Gastrocnemius medialis (tissue), 4 donors: ENCODE data around the gene NPAS3. TPM values are rescaled to one million over a fixed set of nuclear protein-coding genes. Genes with fewer than 3 reads are reported as not detected.
A peak's percentile ranks its signal among the peaks of the same experiment; 100 is the strongest.

Experiments
- ATAC-seq, 2 donors: fragments of 150-250 bp; one replicate each; pipeline ENCODE4 v1.9.1; 2016
- DNase-seq, 2 donors: peaks; one replicate each; pipeline ENCODE4 v3.0.0-alpha.2; 2019
- H3K27ac ChIP-seq, 4 donors: fragments of 200-600 bp; sonication (generic); 1 replicate in 1 of 4; 2 replicates in 3 of 4; pipeline ENCODE4 v1.5.1; 2016 to 2018; ENCODE audit warnings: mild to moderate bottlenecking in 2 of 4, moderate library complexity in 1 of 4
- H3K27me3 ChIP-seq, 3 donors: fragments of 200-600 bp; sonication (generic) in 2 of 3; 1 replicate in 1 of 3; 2 replicates in 2 of 3; pipeline versions ENCODE4 v1.5.1 to v1.6.0; 2016 to 2019; ENCODE audit warnings: mild to moderate bottlenecking in 1 of 3, moderate library complexity in 1 of 3
- H3K36me3 ChIP-seq, 2 donors: fragments of 200-600 bp; sonication (generic) in 1 of 2; one replicate each; pipeline ENCODE4 v1.5.1; 2017 to 2018
- H3K4me1 ChIP-seq, 2 donors: fragments of 200-600 bp; sonication (generic) in 1 of 2; one replicate each; pipeline ENCODE4 v1.5.1; 2016 to 2017; ENCODE audit warnings: mild to moderate bottlenecking in 2 of 2
- H3K4me3 ChIP-seq, 4 donors: fragments of 200-600 bp; sonication (generic) in 3 of 4; 1 replicate in 1 of 4; 2 replicates in 3 of 4; pipeline ENCODE4 v1.5.1; 2016 to 2019; ENCODE audit warnings: mild to moderate bottlenecking in 2 of 4
- H3K9me3 ChIP-seq, 3 donors: fragments of 200-600 bp; sonication (generic) in 2 of 3; 1 replicate in 1 of 3; 2 replicates in 2 of 3; pipeline ENCODE4 v1.5.1; 2016 to 2019
- CTCF ChIP-seq, 5 experiments: fragments of 450-650 bp in 3 of 5; fragments of 200-600 bp in 2 of 5; sonication (generic) in 2 of 5; IDR thresholded peaks in 4 of 5; conservative IDR thresholded peaks in 1 of 5; 1 replicate in 4 of 5; 2 replicates in 1 of 5; pipeline ENCODE4 v1.5.1; 2016 to 2019; ENCODE audit warnings: antibody characterized with exemption in 5 of 5, mild to moderate bottlenecking in 3 of 5, moderate library complexity in 3 of 5
- POLR2A ChIP-seq, 2 donors: fragments of 450-650 bp; IDR thresholded peaks; one replicate each; pipeline ENCODE4 v1.6.1; 2017; ENCODE audit warnings: antibody characterized with exemption in 2 of 2, mild to moderate bottlenecking in 2 of 2, moderate library complexity in 2 of 2
- in situ Hi-C, 4 donors: fragments of 200-750 bp; cut with MboI; loops; one replicate each; pipeline versions ENCODE4 v1.15.0 to v1.8.0; 2017; ENCODE audit warnings: low sequenced_read_pairs in 4 of 4
- intact Hi-C: fragments of 100-400 bp; cut with DNase I; formaldehyde crosslinking; loops from one replicate; pipeline ENCODE4 v1.15.1; 2023; ENCODE audit warnings: low total_unique reads
- total RNA-seq, 4 donors: library from RNA; depleted of rRNA; stranded (reverse); fragments of >200 nt; gene quantifications; one replicate each; pipeline versions ENCODE4 v1.1.0 to v1.2.3, GENCODE V29; 2016

Gene NPAS3
- total RNA-seq, 4 donors from 2014 or later = 0.82 to 1.00 TPM; not detected in 2

GRCh38 chr14:33098016-33098415 is 159.3 kb downstream of the NPAS3 start:
- Histone ChIP-seq H3K4me3 (no peak overlapping the region), H3K36me3 (no peaks in the 10 kb centered on the region), H3K27me3 (no peaks in the 10 kb centered on the region), H3K27ac (no peak overlapping the region), H3K4me1 (no peaks in the 10 kb centered on the region), H3K9me3 (no peaks in the 10 kb centered on the region)
- DNase-seq = no peak
- in situ Hi-C loops (no loop called here), intact Hi-C loops (no loop called here)
- no peak for TF ChIP-seq CTCF (IDR thresholded peaks at IDR 0.05 in 4 of 5, conservative IDR thresholded peaks at IDR 0.05 in 1 of 5)
- TF ChIP-seq POLR2A (IDR thresholded peaks at IDR 0.05) = no peak
- no peak for ATAC-seq

GRCh38 chr14:33103489-33103888 is 164.8 kb downstream of the NPAS3 start:
- Histone ChIP-seq H3K4me1 (peaks cover 4 to 8% of the 10 kb centered on the region in 2 donors), H3K27me3 (no peaks in the 10 kb centered on the region), H3K4me3 (no peak overlapping the region), H3K27ac (no peak overlapping the region), H3K9me3 (no peaks in the 10 kb centered on the region), H3K36me3 (no peaks in the 10 kb centered on the region)
- in situ Hi-C loops = no loop called here
- intact Hi-C loops = no loop called here
- ATAC-seq (peak; percentile 51 to 66), DNase-seq (no peak)
- TF ChIP-seq POLR2A (IDR thresholded peaks at IDR 0.05) (no peak), CTCF (IDR thresholded peaks at IDR 0.05 in 4 of 5, conservative IDR thresholded peaks at IDR 0.05 in 1 of 5) (no peak)

GRCh38 chr14:33103966-33104365 is 165.3 kb downstream of the NPAS3 start:
- Histone ChIP-seq H3K27ac (no peak overlapping the region), H3K27me3 (no peaks in the 10 kb centered on the region), H3K36me3 (no peaks in the 10 kb centered on the region), H3K4me1 (peaks cover 4 to 8% of the 10 kb centered on the region in 2 donors), H3K9me3 (no peaks in the 10 kb centered on the region), H3K4me3 (no peak overlapping the region)
- intact Hi-C loops (no loop called here), in situ Hi-C loops (no loop called here)
- DNase-seq (no peak), ATAC-seq (no peak)
- no peak for TF ChIP-seq CTCF (IDR thresholded peaks at IDR 0.05 in 4 of 5, conservative IDR thresholded peaks at IDR 0.05 in 1 of 5)

GRCh38 chr14:33110737-33111443 is 172.2 kb downstream of the NPAS3 start:
- Histone ChIP-seq H3K9me3 (no peaks in the 10 kb centered on the region), H3K4me1 (no peaks in the 10 kb centered on the region), H3K27ac (no peak overlapping the region), H3K4me3 (no peak overlapping the region), H3K36me3 (no peaks in the 10 kb centered on the region), H3K27me3 (no peaks in the 10 kb centered on the region)
- no peak for TF ChIP-seq POLR2A (IDR thresholded peaks at IDR 0.05)
- no peak for TF ChIP-seq CTCF (IDR thresholded peaks at IDR 0.05 in 4 of 5, conservative IDR thresholded peaks at IDR 0.05 in 1 of 5)
- DNase-seq (no peak), ATAC-seq (no peak)
- in situ Hi-C loops (no loop called here), intact Hi-C loops (no loop called here)

- Histone ChIP-seq H3K27ac (no peak overlapping the region), H3K4me1 (no peaks in the 10 kb centered on the region), H3K9me3 (no peaks in the 10 kb centered on the region), H3K27me3 (no peaks in the 10 kb centered on the region), H3K4me3 (no peak overlapping the region), H3K36me3 (no peaks in the 10 kb centered on the region)
- in situ Hi-C loops (no loop called here), intact Hi-C loops (no loop called here)
- no peak for TF ChIP-seq POLR2A (IDR thresholded peaks at IDR 0.05)
- TF ChIP-seq CTCF (IDR thresholded peaks at IDR 0.05 in 4 of 5, conservative IDR thresholded peaks at IDR 0.05 in 1 of 5) = no peak
- ATAC-seq (no peak), DNase-seq (no peak)
Observed at GRCh38 chr14:33114331-33114730, 175.7 kb downstream of the NPAS3 start.
